ENCODE results near the gene SLC23A3. TPM values are rescaled to one million over a fixed set of nuclear protein-coding genes. Genes with fewer than 3 reads are reported as not detected.
A peak's percentile ranks its signal among the peaks of the same experiment; 100 is the strongest.

The SLC23A3 gene
- total RNA-seq, 1 experiment from 2014 or later = 1.9 TPM

- Histone ChIP-seq H3K4me3 (ENCODE audit: low read depth, low read length, poor library complexity, severe bottlenecking) (no peak overlapping the region), H3K9me3 (ENCODE audit: low read depth, low read length, poor library complexity, severe bottlenecking) (no peaks in the 10 kb centered on the region), H3K4me1 (ENCODE audit: insufficient read depth, low read length, poor library complexity, severe bottlenecking) (peaks cover 4% of the 10 kb centered on the region), H3K27ac (ENCODE audit: low read depth, low read length, poor library complexity, severe bottlenecking) (no peak overlapping the region), H3K36me3 (ENCODE audit: insufficient read depth, low read length, poor library complexity, severe bottlenecking) (no peaks in the 10 kb centered on the region), H3K27me3 (replicated peaks; ENCODE audit: insufficient read depth, low read depth, low read length, poor library complexity) (no peaks in the 10 kb centered on the region)
- ChIA-PET CTCF (no interaction called here), POLR2A (ENCODE audit: low non-redundant PET) (no interaction called here)
- TF ChIP-seq CTCF (conservative IDR thresholded peaks at IDR 0.05; ENCODE audit: low read depth, low read length) (no peak), EZH2 (IDR thresholded peaks at IDR 0.05; ENCODE audit: borderline replicate concordance, low read depth, low read length, poor library complexity, severe bottlenecking) (no peak)
- intact Hi-C loops (cut with micrococcal nuclease; ENCODE audit: unreplicated experiment) = loop anchor here (5.0 kb wide), 2 partner anchors 114 to 189 kb away; partner anchors contain the start of gene DNAJB2
- no peak for DNase-seq (ENCODE audit: low spot score)
- BruUV-seq (replicated peaks) = no TSS peak
Observed at GRCh38 chr2:219163156-219163555, 6.7 kb downstream of the SLC23A3 start.

- intact Hi-C loops (cut with micrococcal nuclease; ENCODE audit: unreplicated experiment) = loop anchor here (5.0 kb wide), 2 partner anchors 116 to 191 kb away; partner anchors contain the start of gene DNAJB2
- H3K36me3 ChIP-seq (ENCODE audit: insufficient read depth, low read length, poor library complexity, severe bottlenecking) = no peaks in the 10 kb centered on the region
- TF ChIP-seq EZH2 (IDR thresholded peaks at IDR 0.05; ENCODE audit: borderline replicate concordance, low read depth, low read length, poor library complexity, severe bottlenecking) (no peak), CTCF (conservative IDR thresholded peaks at IDR 0.05; ENCODE audit: low read depth, low read length) (no peak)
- no peak for DNase-seq (ENCODE audit: low spot score)
- peaks cover 4% of the 10 kb centered on the region for H3K4me1 ChIP-seq (ENCODE audit: insufficient read depth, low read length, poor library complexity, severe bottlenecking)
- H3K9me3 ChIP-seq (ENCODE audit: low read depth, low read length, poor library complexity, severe bottlenecking) = no peaks in the 10 kb centered on the region
- ChIA-PET CTCF (no interaction called here), POLR2A (ENCODE audit: low non-redundant PET) (no interaction called here)
- no peak overlapping the region for H3K27ac ChIP-seq (ENCODE audit: low read depth, low read length, poor library complexity, severe bottlenecking)
- BruUV-seq (replicated peaks) = no TSS peak
- no peaks in the 10 kb centered on the region for H3K27me3 ChIP-seq (replicated peaks; ENCODE audit: insufficient read depth, low read depth, low read length, poor library complexity)
- peak overlapping the region; percentile 68 for H3K4me3 ChIP-seq (ENCODE audit: low read depth, low read length, poor library complexity, severe bottlenecking)
Observed at GRCh38 chr2:219161097-219161496, 8.7 kb downstream of the SLC23A3 start.

- ChIA-PET POLR2A (ENCODE audit: low non-redundant PET) (no interaction called here), CTCF (interaction anchor here (0.6 to 1.0 kb wide), 2 partner anchors 99 to 135 kb away, joined by 4 read pairs; no protein-coding TSS in a partner anchor)
- H3K27me3 ChIP-seq (replicated peaks; ENCODE audit: insufficient read depth, low read depth, low read length, poor library complexity) = no peaks in the 10 kb centered on the region
- TF ChIP-seq EZH2 (IDR thresholded peaks at IDR 0.05; ENCODE audit: borderline replicate concordance, low read depth, low read length, poor library complexity, severe bottlenecking) (no peak), CTCF (conservative IDR thresholded peaks at IDR 0.05; ENCODE audit: low read depth, low read length) (peak; percentile 98)
- H3K36me3 ChIP-seq (ENCODE audit: insufficient read depth, low read length, poor library complexity, severe bottlenecking) = no peaks in the 10 kb centered on the region
- intact Hi-C loops (cut with micrococcal nuclease; ENCODE audit: unreplicated experiment) = loop anchor here (1.0 to 5.0 kb wide), 4 partner anchors 117 to 192 kb away; partner anchors contain the start of gene DNAJB2
- peak; percentile 92 for DNase-seq (ENCODE audit: low spot score)
- no TSS peak for BruUV-seq (replicated peaks)
- H3K4me3 ChIP-seq (ENCODE audit: low read depth, low read length, poor library complexity, severe bottlenecking) = peak within 1 kb of the TSS; percentile 68
- peak within 1 kb of the TSS; percentile 89 for H3K27ac ChIP-seq (ENCODE audit: low read depth, low read length, poor library complexity, severe bottlenecking)
- H3K9me3 ChIP-seq (ENCODE audit: low read depth, low read length, poor library complexity, severe bottlenecking) = no peaks in the 10 kb centered on the region
- H3K4me1 ChIP-seq (ENCODE audit: insufficient read depth, low read length, poor library complexity, severe bottlenecking) = peaks cover 4% of the 10 kb centered on the region
Observed at GRCh38 chr2:219160186-219161017, 9.4 kb downstream of the SLC23A3 start, which contains the start of gene NHEJ1. TSS of gene NHEJ1 (minus strand) at chr2:219160815. CDS start at chr2:219158362, 2,453 bp downstream.
